ENCODE data around the gene ITPK1.
A peak's percentile ranks its signal among the peaks of the same experiment; 100 is the strongest.

ITPK1 gene

GRCh38 chr14:93046705-93047050 is 69.0 kb downstream of the ITPK1 start:
- TF ChIP-seq ZNF660 (tag by site-specific recombination; IDR thresholded peaks at IDR 0.05) (no peak), ZNF704 (tag by site-specific recombination; IDR thresholded peaks at IDR 0.05) (no peak), ZNF600 (tag by site-specific recombination; IDR thresholded peaks at IDR 0.05) (no peak), BCL11B (tag by site-specific recombination; IDR thresholded peaks at IDR 0.05; ENCODE audit: low read depth) (no peak), YY2 (tag by site-specific recombination; IDR thresholded peaks at IDR 0.05) (no peak), ZNF585B (tag by site-specific recombination; IDR thresholded peaks at IDR 0.05) (no peak), RBAK (tag by site-specific recombination; IDR thresholded peaks at IDR 0.05) (no peak)
- TF ChIP-seq, protein P1, sequence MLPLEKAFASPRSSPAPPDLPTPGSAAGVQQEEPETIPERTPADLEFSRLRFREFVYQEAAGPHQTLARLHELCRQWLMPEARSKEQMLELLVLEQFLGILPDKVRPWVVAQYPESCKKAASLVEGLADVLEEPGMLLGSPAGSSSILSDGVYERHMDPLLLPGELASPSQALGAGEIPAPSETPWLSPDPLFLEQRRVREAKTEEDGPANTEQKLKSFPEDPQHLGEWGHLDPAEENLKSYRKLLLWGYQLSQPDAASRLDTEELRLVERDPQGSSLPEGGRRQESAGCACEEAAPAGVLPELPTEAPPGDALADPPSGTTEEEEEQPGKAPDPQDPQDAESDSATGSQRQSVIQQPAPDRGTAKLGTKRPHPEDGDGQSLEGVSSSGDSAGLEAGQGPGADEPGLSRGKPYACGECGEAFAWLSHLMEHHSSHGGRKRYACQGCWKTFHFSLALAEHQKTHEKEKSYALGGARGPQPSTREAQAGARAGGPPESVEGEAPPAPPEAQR (tag by site-specific recombination; IDR thresholded peaks at IDR 0.05), result no peak
- TF ChIP-seq, protein P2, sequence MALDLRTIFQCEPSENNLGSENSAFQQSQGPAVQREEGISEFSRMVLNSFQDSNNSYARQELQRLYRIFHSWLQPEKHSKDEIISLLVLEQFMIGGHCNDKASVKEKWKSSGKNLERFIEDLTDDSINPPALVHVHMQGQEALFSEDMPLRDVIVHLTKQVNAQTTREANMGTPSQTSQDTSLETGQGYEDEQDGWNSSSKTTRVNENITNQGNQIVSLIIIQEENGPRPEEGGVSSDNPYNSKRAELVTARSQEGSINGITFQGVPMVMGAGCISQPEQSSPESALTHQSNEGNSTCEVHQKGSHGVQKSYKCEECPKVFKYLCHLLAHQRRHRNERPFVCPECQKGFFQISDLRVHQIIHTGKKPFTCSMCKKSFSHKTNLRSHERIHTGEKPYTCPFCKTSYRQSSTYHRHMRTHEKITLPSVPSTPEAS (tag by site-specific recombination; IDR thresholded peaks at IDR 0.05), result no peak
- Histone ChIP-seq H3K36me3 (ENCODE audit: control insufficient read depth in 2 of 2, insufficient read depth in 1 of 2, low read length in 2 of 2) (no peaks in the 10 kb centered on the region), H3K4me1 (ENCODE audit: control insufficient read depth, insufficient read depth, low read length) (peaks cover 35% of the 10 kb centered on the region), H3K27ac (ENCODE audit: extremely low read depth, low read depth, low read length) (no peak overlapping the region), H3K4me3 (ENCODE audit: low read depth, low read length) (no peak overlapping the region), H3K9me3 (ENCODE audit: control insufficient read depth, insufficient read depth, low read depth, low read length) (no peaks in the 10 kb centered on the region)
- ChIA-PET CTCF (interaction anchor here (0.6 to 1.1 kb wide), 2 partner anchors 39 to 715 kb away, joined by 3 to 5 read pairs; no protein-coding TSS in a partner anchor), POLR2A (no interaction called here)

DNA sequence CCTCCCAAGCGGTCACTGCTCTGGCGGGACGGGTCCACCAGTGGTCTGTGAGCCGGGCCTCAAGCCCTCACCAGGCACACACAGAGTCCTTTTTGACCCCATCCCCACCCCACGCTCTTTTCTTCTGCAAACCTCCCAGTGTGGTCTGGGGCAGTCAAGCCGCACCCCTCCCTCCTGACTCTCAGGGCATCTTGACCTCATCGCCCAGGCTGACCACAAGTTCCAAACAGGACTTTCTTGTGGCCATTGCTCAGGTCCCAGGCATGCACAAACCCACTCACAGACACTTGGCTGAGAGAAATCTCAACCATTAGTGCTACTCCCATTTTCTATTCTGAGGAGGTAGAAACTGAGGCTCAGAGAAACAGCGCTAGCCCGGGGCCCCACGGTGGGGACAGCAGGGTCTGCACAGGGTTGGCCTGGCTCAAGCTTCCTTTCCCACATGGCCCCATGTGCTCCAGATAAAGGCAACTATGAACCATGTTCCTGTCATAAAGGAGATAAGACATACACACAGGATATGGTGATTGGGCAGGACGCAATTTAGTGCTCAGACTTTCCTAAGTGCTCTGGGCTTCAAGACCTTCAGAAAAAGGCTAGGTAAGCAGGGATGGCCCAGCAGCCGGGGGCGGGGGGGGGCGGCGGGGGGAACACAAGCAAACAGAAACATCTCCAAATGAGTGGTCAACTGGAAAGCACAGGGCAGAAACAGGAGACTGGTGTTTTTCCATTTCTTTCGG is 69.6 kb downstream of the ITPK1 start:
- H3K27ac ChIP-seq (ENCODE audit: extremely low read depth, low read depth, low read length), result no peak overlapping the region
- H3K4me1 ChIP-seq (ENCODE audit: control insufficient read depth, insufficient read depth, low read length), result peaks cover 35% of the 10 kb centered on the region
- no peaks in the 10 kb centered on the region for H3K36me3 ChIP-seq (ENCODE audit: control insufficient read depth in 2 of 2, insufficient read depth in 1 of 2, low read length in 2 of 2)
- ChIA-PET CTCF (interaction anchor here (0.8 to 1.5 kb wide), 2 partner anchors 67 to 94 kb away, joined by 3 to 10 read pairs; no protein-coding TSS in a partner anchor), POLR2A (no interaction called here)
- TF ChIP-seq ZNF174 (tag by site-specific recombination; IDR thresholded peaks at IDR 0.05), result no peak
- no peak for TF ChIP-seq ZSCAN5A (tag by site-specific recombination; IDR thresholded peaks at IDR 0.05)
- no peak for TF ChIP-seq ZNF747 (tag by site-specific recombination; IDR thresholded peaks at IDR 0.05)
- no peak for TF ChIP-seq ZNF341 (tag by site-specific recombination; IDR thresholded peaks at IDR 0.05; ENCODE audit: low read depth)
- no peaks in the 10 kb centered on the region for H3K9me3 ChIP-seq (ENCODE audit: control insufficient read depth, insufficient read depth, low read depth, low read length)
- no peak overlapping the region for H3K4me3 ChIP-seq (ENCODE audit: low read depth, low read length)

DNA sequence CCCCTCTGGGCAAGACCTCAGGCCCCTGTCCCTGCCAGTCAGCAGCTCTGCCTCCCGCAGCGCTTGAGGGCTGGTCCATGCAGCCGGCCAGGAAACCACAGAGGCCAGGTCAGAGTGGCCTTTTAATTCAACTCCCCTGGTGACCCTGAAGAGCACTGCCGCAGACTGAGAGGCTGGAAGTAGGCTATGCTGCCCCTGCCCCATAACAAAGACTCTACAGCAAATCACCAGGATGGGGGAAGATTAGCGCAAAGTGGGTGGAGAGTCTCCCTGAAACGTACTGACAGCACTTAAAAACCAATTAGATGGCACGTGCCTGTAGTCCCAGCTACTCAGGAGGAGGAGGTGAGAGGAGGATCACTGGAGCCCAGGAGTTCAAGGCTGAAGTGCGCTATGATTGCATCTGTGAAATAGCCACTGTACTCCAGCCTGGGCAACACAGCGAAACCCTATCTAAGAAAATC is 70.5 kb downstream of the ITPK1 start:
- H3K4me3 ChIP-seq (ENCODE audit: low read depth, low read length), result no peak overlapping the region
- no peak overlapping the region for H3K27ac ChIP-seq (ENCODE audit: extremely low read depth, low read depth, low read length)
- no peaks in the 10 kb centered on the region for H3K36me3 ChIP-seq (ENCODE audit: control insufficient read depth in 2 of 2, insufficient read depth in 1 of 2, low read length in 2 of 2)
- H3K9me3 ChIP-seq (ENCODE audit: control insufficient read depth, insufficient read depth, low read depth, low read length), result no peaks in the 10 kb centered on the region
- CTCF ChIA-PET, result interaction anchor here (0.8 to 1.5 kb wide), 2 partner anchors 68 to 93 kb away, joined by 3 to 10 read pairs; no protein-coding TSS in a partner anchor
- peaks cover 35% of the 10 kb centered on the region for H3K4me1 ChIP-seq (ENCODE audit: control insufficient read depth, insufficient read depth, low read length)
- POLR2A ChIA-PET, result no interaction called here
- TF ChIP-seq, protein P3, sequence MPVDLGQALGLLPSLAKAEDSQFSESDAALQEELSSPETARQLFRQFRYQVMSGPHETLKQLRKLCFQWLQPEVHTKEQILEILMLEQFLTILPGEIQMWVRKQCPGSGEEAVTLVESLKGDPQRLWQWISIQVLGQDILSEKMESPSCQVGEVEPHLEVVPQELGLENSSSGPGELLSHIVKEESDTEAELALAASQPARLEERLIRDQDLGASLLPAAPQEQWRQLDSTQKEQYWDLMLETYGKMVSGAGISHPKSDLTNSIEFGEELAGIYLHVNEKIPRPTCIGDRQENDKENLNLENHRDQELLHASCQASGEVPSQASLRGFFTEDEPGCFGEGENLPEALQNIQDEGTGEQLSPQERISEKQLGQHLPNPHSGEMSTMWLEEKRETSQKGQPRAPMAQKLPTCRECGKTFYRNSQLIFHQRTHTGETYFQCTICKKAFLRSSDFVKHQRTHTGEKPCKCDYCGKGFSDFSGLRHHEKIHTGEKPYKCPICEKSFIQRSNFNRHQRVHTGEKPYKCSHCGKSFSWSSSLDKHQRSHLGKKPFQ (tag by site-specific recombination; IDR thresholded peaks at IDR 0.05), result no peak
- peak; percentile 58; the same call in 1 of the 2 replicates for TF ChIP-seq FEZF1 (tag by site-specific recombination; IDR thresholded peaks at IDR 0.05)
- TF ChIP-seq OSR2 (tag by site-specific recombination; IDR thresholded peaks at IDR 0.05), result peak; percentile 86
- TF ChIP-seq KLF1 (tag by site-specific recombination; IDR thresholded peaks at IDR 0.05), result peak; percentile 83
- TF ChIP-seq ZSCAN30 (tag by site-specific recombination; IDR thresholded peaks at IDR 0.05), result 0 out of 2 replicates have a peak, but pooled peaks have one; percentile 31
- TF ChIP-seq, protein P4, sequence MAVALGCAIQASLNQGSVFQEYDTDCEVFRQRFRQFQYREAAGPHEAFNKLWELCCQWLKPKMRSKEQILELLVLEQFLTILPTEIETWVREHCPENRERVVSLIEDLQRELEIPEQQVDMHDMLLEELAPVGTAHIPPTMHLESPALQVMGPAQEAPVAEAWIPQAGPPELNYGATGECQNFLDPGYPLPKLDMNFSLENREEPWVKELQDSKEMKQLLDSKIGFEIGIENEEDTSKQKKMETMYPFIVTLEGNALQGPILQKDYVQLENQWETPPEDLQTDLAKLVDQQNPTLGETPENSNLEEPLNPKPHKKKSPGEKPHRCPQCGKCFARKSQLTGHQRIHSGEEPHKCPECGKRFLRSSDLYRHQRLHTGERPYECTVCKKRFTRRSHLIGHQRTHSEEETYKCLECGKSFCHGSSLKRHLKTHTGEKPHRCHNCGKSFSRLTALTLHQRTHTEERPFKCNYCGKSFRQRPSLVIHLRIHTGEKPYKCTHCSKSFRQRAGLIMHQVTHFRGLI (tag by site-specific recombination; IDR thresholded peaks at IDR 0.05), result no peak
- no peak for TF ChIP-seq ZNF157 (tag by site-specific recombination; IDR thresholded peaks at IDR 0.05)
- 0 out of 2 replicates have a peak, but pooled peaks have one; percentile 25 for TF ChIP-seq ZBTB17 (tag by site-specific recombination; IDR thresholded peaks at IDR 0.05)
- TF ChIP-seq WT1 (tag by site-specific recombination; IDR thresholded peaks at IDR 0.05), result peak; percentile 62
- no peak for TF ChIP-seq ZNF785 (tag by site-specific recombination; IDR thresholded peaks at IDR 0.05)
